ENCODE results near the gene MRPL33.
"Not testable (repeated sequence)": the region's sequence is repeated elsewhere in the genome, so short reads cannot be mapped to it uniquely, and the experiment has no call there.

MRPL33 gene

GRCh38 chr2:27752551-27753237 lies 18.8 kb upstream of the MRPL33 start:
- H3K36me3 ChIP-seq (ENCODE audit: insufficient read depth, low read length): no peaks in the 10 kb centered on the region; the same call in 1 of the 2 replicates
- peak overlapping the region; percentile 80 for H3K9ac ChIP-seq (ENCODE audit: low read depth, low read length)
- 0 out of 2 replicates have a peak, but pooled peaks cover 4% of the 10 kb centered on the region for H3K4me1 ChIP-seq (ENCODE audit: insufficient read depth, low read length)
- peaks cover 4% of the 10 kb centered on the region; the same call in 1 of the 2 replicates for H3K9me3 ChIP-seq (ENCODE audit: control insufficient read depth, insufficient read depth, low read length)

- Histone ChIP-seq H3K9me3 (ENCODE audit: control insufficient read depth, insufficient read depth, low read length) (peaks cover under 1% of the 10 kb centered on the region; the same call in 1 of the 2 replicates), H3K36me3 (ENCODE audit: insufficient read depth, low read length) (no peaks in the 10 kb centered on the region; the same call in 1 of the 2 replicates), H3K4me1 (ENCODE audit: insufficient read depth, low read length) (0 out of 2 replicates have a peak, but pooled peaks cover 4% of the 10 kb centered on the region), H3K9ac (ENCODE audit: low read depth, low read length) (no peak overlapping the region)
Observed at GRCh38 chr2:27754138-27754588, 17.4 kb upstream of the MRPL33 start.

GRCh38 chr2:27754831-27755230 lies 16.7 kb upstream of the MRPL33 start:
- Histone ChIP-seq H3K4me1 (ENCODE audit: insufficient read depth, low read length) (0 out of 2 replicates have a peak, but pooled peaks cover 4% of the 10 kb centered on the region), H3K36me3 (ENCODE audit: insufficient read depth, low read length) (no peaks in the 10 kb centered on the region; the same call in 1 of the 2 replicates), H3K9ac (ENCODE audit: low read depth, low read length) (no peak overlapping the region), H3K9me3 (ENCODE audit: control insufficient read depth, insufficient read depth, low read length) (no peaks in the 10 kb centered on the region)

- Histone ChIP-seq H3K9me3 (ENCODE audit: control insufficient read depth, insufficient read depth, low read length) (no peaks in the 10 kb centered on the region), H3K9ac (ENCODE audit: low read depth, low read length) (no peak overlapping the region), H3K4me1 (ENCODE audit: insufficient read depth, low read length) (0 out of 2 replicates have a peak, but pooled peaks cover 4% of the 10 kb centered on the region), H3K36me3 (ENCODE audit: insufficient read depth, low read length) (no peaks in the 10 kb centered on the region; the same call in 1 of the 2 replicates)
Observed at GRCh38 chr2:27756091-27756490, 15.4 kb upstream of the MRPL33 start.

GRCh38 chr2:27756544-27757498 lies 14.7 kb upstream of the MRPL33 start:
- Histone ChIP-seq H3K9ac (ENCODE audit: low read depth, low read length) (no peak overlapping the region), H3K4me1 (ENCODE audit: insufficient read depth, low read length) (0 out of 2 replicates have a peak, but pooled peaks cover 4% of the 10 kb centered on the region), H3K36me3 (ENCODE audit: insufficient read depth, low read length) (no peaks in the 10 kb centered on the region; the same call in 1 of the 2 replicates), H3K9me3 (ENCODE audit: control insufficient read depth, insufficient read depth, low read length) (no peaks in the 10 kb centered on the region)

GRCh38 chr2:27762951-27763906 lies 8.3 kb upstream of the MRPL33 start:
- Histone ChIP-seq H3K4me1 (ENCODE audit: insufficient read depth, low read length) (no peaks in the 10 kb centered on the region), H3K9me3 (ENCODE audit: control insufficient read depth, insufficient read depth, low read length) (no peaks in the 10 kb centered on the region), H3K36me3 (ENCODE audit: insufficient read depth, low read length) (no peaks in the 10 kb centered on the region), H3K9ac (ENCODE audit: low read depth, low read length) (no peak overlapping the region)

GRCh38 chr2:27763907-27764267 lies 7.6 kb upstream of the MRPL33 start:
- H3K9ac ChIP-seq (ENCODE audit: low read depth, low read length): no peak overlapping the region
- no peaks in the 10 kb centered on the region for H3K36me3 ChIP-seq (ENCODE audit: insufficient read depth, low read length)
- no peaks in the 10 kb centered on the region for H3K4me1 ChIP-seq (ENCODE audit: insufficient read depth, low read length)
- H3K9me3 ChIP-seq (ENCODE audit: control insufficient read depth, insufficient read depth, low read length): no peaks in the 10 kb centered on the region

GRCh38 chr2:27764526-27764925 lies 7.0 kb upstream of the MRPL33 start:
- H3K4me1 ChIP-seq (ENCODE audit: insufficient read depth, low read length); H3K36me3 ChIP-seq (ENCODE audit: insufficient read depth, low read length); H3K9me3 ChIP-seq (ENCODE audit: control insufficient read depth, insufficient read depth, low read length); H3K9ac ChIP-seq (ENCODE audit: low read depth, low read length): not testable (repeated sequence)

GRCh38 chr2:27765621-27766286 lies 5.8 kb upstream of the MRPL33 start:
- Histone ChIP-seq H3K9me3 (ENCODE audit: control insufficient read depth, insufficient read depth, low read length) (no peaks in the 10 kb centered on the region), H3K4me1 (ENCODE audit: insufficient read depth, low read length) (no peaks in the 10 kb centered on the region), H3K9ac (ENCODE audit: low read depth, low read length) (no peak overlapping the region), H3K36me3 (ENCODE audit: insufficient read depth, low read length) (no peaks in the 10 kb centered on the region)

- Histone ChIP-seq H3K9me3 (ENCODE audit: control insufficient read depth, insufficient read depth, low read length) (no peaks in the 10 kb centered on the region), H3K9ac (ENCODE audit: low read depth, low read length) (no peak overlapping the region), H3K4me1 (ENCODE audit: insufficient read depth, low read length) (no peaks in the 10 kb centered on the region), H3K36me3 (ENCODE audit: insufficient read depth, low read length) (no peaks in the 10 kb centered on the region)
Observed at GRCh38 chr2:27766287-27766661, 5.2 kb upstream of the MRPL33 start.

- H3K36me3 ChIP-seq (ENCODE audit: insufficient read depth, low read length): peaks cover 4% of the 10 kb centered on the region; the same call in 1 of the 2 replicates
- peak overlapping the region; percentile 90 for H3K9ac ChIP-seq (ENCODE audit: low read depth, low read length)
- peaks cover 5% of the 10 kb centered on the region; the same call in 1 of the 2 replicates for H3K4me1 ChIP-seq (ENCODE audit: insufficient read depth, low read length)
- H3K9me3 ChIP-seq (ENCODE audit: control insufficient read depth, insufficient read depth, low read length): no peaks in the 10 kb centered on the region
Observed at GRCh38 chr2:27771202-27771547, 344 bp upstream of the MRPL33 start.

- no peaks in the 10 kb centered on the region for H3K9me3 ChIP-seq (ENCODE audit: control insufficient read depth, insufficient read depth, low read length)
- H3K4me1 ChIP-seq (ENCODE audit: insufficient read depth, low read length): peaks cover 5% of the 10 kb centered on the region; the same call in 1 of the 2 replicates
- H3K9ac ChIP-seq (ENCODE audit: low read depth, low read length): peak overlapping the region; percentile 90
- peaks cover 4% of the 10 kb centered on the region; the same call in 1 of the 2 replicates for H3K36me3 ChIP-seq (ENCODE audit: insufficient read depth, low read length)
Observed at GRCh38 chr2:27772804-27773203, 1.3 kb downstream of the MRPL33 start.

- peaks cover 5% of the 10 kb centered on the region; the same call in 1 of the 2 replicates for H3K4me1 ChIP-seq (ENCODE audit: insufficient read depth, low read length)
- no peaks in the 10 kb centered on the region for H3K9me3 ChIP-seq (ENCODE audit: control insufficient read depth, insufficient read depth, low read length)
- no peak overlapping the region for H3K9ac ChIP-seq (ENCODE audit: low read depth, low read length)
- peaks cover 4% of the 10 kb centered on the region; the same call in 1 of the 2 replicates for H3K36me3 ChIP-seq (ENCODE audit: insufficient read depth, low read length)
Observed at GRCh38 chr2:27773959-27774358, 2.4 kb downstream of the MRPL33 start.
